Hepatocyte (in vitro differentiated cells): ENCODE data around the gene ZMIZ1. TPM values are rescaled to one million over a fixed set of nuclear protein-coding genes. Genes with fewer than 3 reads are reported as not detected.

Source experiments
- DNase-seq: peaks from one replicate; pipeline ENCODE4 v3.0.0-alpha.2; 2016; ENCODE audit warnings: low spot score
- H2AFZ ChIP-seq: fragments of 200-600 bp; sonication (generic); 2 replicates; pipeline ENCODE4 v1.6.0; 2016; ENCODE audit warnings: antibody characterized with exemption, mild to moderate bottlenecking
- H3K27ac ChIP-seq: fragments of 200-600 bp; sonication (generic); 2 replicates; pipeline ENCODE4 v1.5.1; 2016; ENCODE audit warnings: mild to moderate bottlenecking
- H3K27me3 ChIP-seq: fragments of 200-600 bp; sonication (generic); 2 replicates; pipeline ENCODE4 v1.6.1; 2016
- H3K36me3 ChIP-seq: fragments of 200-600 bp; sonication (generic); replicated peaks from 2 replicates; pipeline ENCODE4 v1.5.1; 2016; ENCODE audit warnings: low read depth; ENCODE audit not compliant: insufficient read depth
- H3K4me1 ChIP-seq: fragments of 200-600 bp; sonication (generic); 2 replicates; pipeline ENCODE4 v1.5.1; 2016; ENCODE audit warnings: mild to moderate bottlenecking, moderate library complexity; ENCODE audit not compliant: insufficient read depth
- H3K4me2 ChIP-seq: fragments of 200-600 bp; sonication (generic); 2 replicates; pipeline ENCODE4 v1.6.0; 2016
- H3K4me3 ChIP-seq: fragments of 200-600 bp; sonication (generic); 2 replicates; pipeline ENCODE4 v1.5.1; 2016; ENCODE audit warnings: mild to moderate bottlenecking
- H3K79me2 ChIP-seq: fragments of 200-600 bp; sonication (generic); 2 replicates; pipeline ENCODE4 v1.6.0; 2017; ENCODE audit warnings: mild to moderate bottlenecking
- H3K9me2 ChIP-seq: fragments of 200-600 bp; sonication (generic); replicated peaks from 2 replicates; pipeline ENCODE4 v1.6.0; 2017; ENCODE audit warnings: mild to moderate bottlenecking; ENCODE audit not compliant: insufficient read depth
- H3K9me3 ChIP-seq: fragments of 200-600 bp; sonication (generic); 2 replicates; pipeline ENCODE4 v1.5.1; 2016; ENCODE audit warnings: low read depth, mild to moderate bottlenecking
- H4K20me1 ChIP-seq: fragments of 200-600 bp; sonication (generic); 2 replicates; pipeline ENCODE4 v1.6.0; 2016; ENCODE audit warnings: mild to moderate bottlenecking; ENCODE audit not compliant: insufficient read depth, poor library complexity, severe bottlenecking
- EZH2 ChIP-seq: fragments of 200-600 bp; sonication (generic); IDR thresholded peaks from 2 replicates; pipeline ENCODE4 v1.6.1; 2016; ENCODE audit warnings: antibody characterized with exemption, mild to moderate bottlenecking, borderline replicate concordance
- EZH2phosphoT487 ChIP-seq: fragments of 200-600 bp; sonication (generic); IDR thresholded peaks from one replicate; pipeline ENCODE4 v1.6.1; 2018; ENCODE audit warnings: antibody characterized with exemption, mild to moderate bottlenecking, low read depth, moderate library complexity; ENCODE audit not compliant: unreplicated experiment, severe bottlenecking
- WGBS: methylation state at CpG from one replicate; pipeline ENCODE4 v1.1.6; 2016; ENCODE audit warnings: low lambda C conversion rate; ENCODE audit errors: missing lambda C conversion rate; 5-methylcytosine and 5-hydroxymethylcytosine counted together
- polyA plus RNA-seq: library from polyadenylated mRNA; unstranded; fragments of >200 nt; fragmentation: Nextera tagmentation; extraction: Ambion mirVana; gene quantifications from 2 replicates; pipeline ENCODE4 v1.2.1, GENCODE V29; 2016
- total RNA-seq: library from RNA; depleted of rRNA; stranded (reverse); fragments of >200 nt; gene quantifications from 2 replicates; pipeline ENCODE4 v1.2.3, GENCODE V29; 2014
- TF ChIP-seq, protein P1 (sequence below): fragments of 200-600 bp; sonication (generic); IDR thresholded peaks from 2 replicates; pipeline ENCODE4 v1.5.1; 2016; ENCODE audit warnings: antibody characterized with exemption, mild to moderate bottlenecking; ENCODE audit not compliant: poor library complexity

The ZMIZ1 gene
- total and polyA plus RNA-seq, 2 experiments from 2014 or later, result 30.9 to 32.4 TPM

DNA sequence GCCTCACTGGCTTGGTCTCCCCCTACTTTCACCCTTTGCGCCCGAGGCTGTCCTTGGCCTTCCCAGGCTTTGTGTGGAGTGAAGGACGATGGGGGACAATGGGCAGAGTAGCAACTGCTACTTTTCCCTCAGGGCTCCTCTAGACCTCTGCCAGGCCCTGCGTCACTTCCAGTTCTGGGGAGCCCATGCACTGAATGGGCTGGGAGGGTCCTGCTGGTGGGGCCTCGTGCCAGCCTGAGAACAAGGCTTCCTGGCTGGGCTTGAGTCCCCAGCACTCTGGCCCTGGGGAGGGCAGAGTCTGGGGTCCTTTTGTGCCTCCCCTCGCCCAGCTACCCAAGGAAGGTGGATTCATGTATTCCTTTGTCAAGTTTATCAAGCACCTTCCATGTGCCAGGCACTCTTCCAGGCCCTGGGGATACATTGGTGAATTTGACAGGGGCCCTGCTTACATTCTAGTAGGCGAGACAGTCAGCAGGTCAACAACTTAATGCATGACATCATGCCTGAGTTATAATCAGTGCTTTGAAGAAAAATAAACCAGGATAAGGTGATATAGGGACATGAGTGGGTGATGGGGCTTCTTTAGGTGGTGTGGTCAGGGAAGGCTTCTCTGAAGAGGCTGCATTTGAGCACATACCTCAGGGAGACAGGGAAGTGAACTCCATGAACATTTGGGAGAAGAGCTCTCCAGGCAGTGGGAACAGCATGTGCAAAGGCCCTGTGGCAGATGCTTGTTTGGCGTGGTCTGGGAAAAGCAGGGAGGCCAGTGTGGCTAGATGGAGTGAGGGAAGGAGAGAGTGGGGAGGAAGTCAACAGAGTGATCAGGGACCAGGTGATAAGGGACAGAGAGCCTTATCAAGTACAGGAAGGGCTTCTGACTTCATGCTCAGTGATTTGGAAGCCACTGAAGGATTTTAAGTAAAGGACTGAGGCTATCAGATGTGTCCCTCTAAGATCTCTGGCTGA lies 14.1 kb downstream of the ZMIZ1 start:
- Histone ChIP-seq H3K79me2 (peaks cover 100% of the 10 kb centered on the region), H3K4me2 (peak overlapping the region; percentile 6), H4K20me1 (peaks cover 100% of the 10 kb centered on the region), H3K9me2 (no peaks in the 10 kb centered on the region), H3K4me3 (no peak overlapping the region), H3K9me3 (no peaks in the 10 kb centered on the region), H3K27me3 (no peaks in the 10 kb centered on the region), H3K36me3 (no peaks in the 10 kb centered on the region), H3K4me1 (peaks cover 63% of the 10 kb centered on the region), H2AFZ (no peak overlapping the region), H3K27ac (peak overlapping the region; percentile 71)
- no peak for DNase-seq
- 91% methylated on average over 8 of the region's 8 CpGs for WGBS
- TF ChIP-seq EZH2 (no peak), EZH2phosphoT487 (no peak)
- TF ChIP-seq, protein P1, sequence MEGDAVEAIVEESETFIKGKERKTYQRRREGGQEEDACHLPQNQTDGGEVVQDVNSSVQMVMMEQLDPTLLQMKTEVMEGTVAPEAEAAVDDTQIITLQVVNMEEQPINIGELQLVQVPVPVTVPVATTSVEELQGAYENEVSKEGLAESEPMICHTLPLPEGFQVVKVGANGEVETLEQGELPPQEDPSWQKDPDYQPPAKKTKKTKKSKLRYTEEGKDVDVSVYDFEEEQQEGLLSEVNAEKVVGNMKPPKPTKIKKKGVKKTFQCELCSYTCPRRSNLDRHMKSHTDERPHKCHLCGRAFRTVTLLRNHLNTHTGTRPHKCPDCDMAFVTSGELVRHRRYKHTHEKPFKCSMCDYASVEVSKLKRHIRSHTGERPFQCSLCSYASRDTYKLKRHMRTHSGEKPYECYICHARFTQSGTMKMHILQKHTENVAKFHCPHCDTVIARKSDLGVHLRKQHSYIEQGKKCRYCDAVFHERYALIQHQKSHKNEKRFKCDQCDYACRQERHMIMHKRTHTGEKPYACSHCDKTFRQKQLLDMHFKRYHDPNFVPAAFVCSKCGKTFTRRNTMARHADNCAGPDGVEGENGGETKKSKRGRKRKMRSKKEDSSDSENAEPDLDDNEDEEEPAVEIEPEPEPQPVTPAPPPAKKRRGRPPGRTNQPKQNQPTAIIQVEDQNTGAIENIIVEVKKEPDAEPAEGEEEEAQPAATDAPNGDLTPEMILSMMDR, result no peak

DNA sequence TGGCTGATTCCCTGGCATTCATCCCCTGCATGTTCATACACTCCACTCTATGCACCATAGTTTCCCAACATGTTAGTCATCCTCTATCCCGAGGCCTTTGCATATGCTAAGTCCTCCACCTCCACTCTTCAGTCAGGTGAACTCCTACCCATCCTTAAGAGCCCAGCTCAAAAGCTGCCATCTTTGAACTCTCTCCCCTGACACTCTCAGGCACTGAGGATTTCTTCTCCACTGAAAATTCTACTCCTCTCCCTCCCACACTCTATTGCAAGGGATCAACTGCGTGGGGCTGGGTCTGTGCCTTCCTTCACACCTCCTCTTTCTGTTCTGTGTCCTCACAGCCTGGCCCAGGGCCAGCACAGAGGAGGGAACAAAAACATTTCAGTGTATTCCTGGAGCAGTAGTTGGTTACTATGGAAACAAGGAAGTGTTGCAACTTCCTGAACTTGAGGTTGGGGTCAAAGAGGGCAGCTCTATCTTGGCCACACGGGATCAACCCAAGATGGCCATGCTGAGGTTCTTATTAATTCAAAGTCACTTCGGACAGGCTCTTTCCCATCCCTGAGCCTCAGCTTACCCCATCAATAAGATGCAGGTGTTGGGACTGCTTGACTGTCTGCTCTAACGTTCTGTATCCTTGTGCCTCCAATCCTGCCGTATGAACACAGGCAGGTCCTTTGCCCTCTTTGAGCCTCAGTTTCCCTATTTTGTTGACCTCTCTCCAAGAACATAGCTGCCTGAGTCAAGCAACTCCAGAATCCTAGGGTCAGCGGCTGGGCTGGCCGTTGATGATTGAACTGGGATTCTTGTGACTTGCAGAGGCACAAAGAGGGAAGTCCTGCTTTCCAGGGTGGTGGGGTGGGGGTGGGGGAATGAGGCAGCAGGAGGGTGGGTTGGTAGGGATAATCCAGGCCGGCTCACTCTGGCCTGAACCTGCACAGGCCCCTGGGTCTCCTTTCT lies 15.5 kb downstream of the ZMIZ1 start:
- TF ChIP-seq EZH2 (no peak), EZH2phosphoT487 (no peak)
- TF ChIP-seq, protein P1, result no peak
- Histone ChIP-seq H3K27me3 (no peaks in the 10 kb centered on the region), H4K20me1 (peaks cover 100% of the 10 kb centered on the region), H3K4me1 (peaks cover 55% of the 10 kb centered on the region), H3K36me3 (no peaks in the 10 kb centered on the region), H3K4me2 (peak overlapping the region; percentile 6), H3K9me3 (no peaks in the 10 kb centered on the region), H3K4me3 (no peak overlapping the region), H3K27ac (peak overlapping the region; percentile 71), H3K79me2 (peaks cover 100% of the 10 kb centered on the region), H2AFZ (no peak overlapping the region), H3K9me2 (no peaks in the 10 kb centered on the region)
- WGBS, result 57% methylated on average over 9 of the region's 9 CpGs
- DNase-seq, result peak; percentile 82

DNA sequence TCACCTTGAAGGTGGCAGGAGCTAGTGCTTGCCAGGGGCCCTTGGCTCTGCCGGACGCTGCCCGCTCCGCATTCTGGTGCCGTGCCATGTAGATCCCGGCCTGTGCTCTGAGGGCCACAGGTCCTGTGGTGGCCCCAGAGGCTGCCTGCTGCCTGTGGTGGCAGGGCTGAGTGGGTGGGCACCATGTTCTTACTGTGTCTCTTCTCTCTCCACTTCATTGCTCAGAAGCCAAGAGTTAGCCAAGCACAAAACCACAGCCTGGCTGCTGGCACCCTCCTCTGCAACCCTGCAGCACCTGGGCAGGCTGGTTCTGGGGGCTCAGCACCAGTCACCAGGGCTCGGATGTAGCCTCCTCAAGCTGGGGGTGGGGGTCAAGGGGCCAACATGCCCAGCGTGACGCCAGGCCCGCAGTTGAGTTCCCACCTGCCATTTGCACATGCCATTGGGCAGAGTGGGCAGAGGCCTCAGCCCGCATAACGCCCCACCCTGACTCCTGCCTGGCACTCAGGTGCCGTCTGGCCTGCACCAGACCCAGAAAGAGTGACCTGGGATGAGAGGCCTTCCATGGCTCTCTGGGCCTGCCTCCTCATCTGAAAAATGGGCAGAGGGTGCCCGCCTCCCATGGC lies 16.3 kb downstream of the ZMIZ1 start:
- WGBS, result 97% methylated on average over 13 of the region's 14 CpGs
- Histone ChIP-seq H3K36me3 (no peaks in the 10 kb centered on the region), H4K20me1 (peaks cover 100% of the 10 kb centered on the region), H3K79me2 (peaks cover 100% of the 10 kb centered on the region), H3K9me2 (no peaks in the 10 kb centered on the region), H3K4me3 (no peak overlapping the region), H3K9me3 (no peaks in the 10 kb centered on the region), H2AFZ (no peak overlapping the region), H3K4me1 (peaks cover 48% of the 10 kb centered on the region), H3K4me2 (no peak overlapping the region), H3K27me3 (no peaks in the 10 kb centered on the region), H3K27ac (no peak overlapping the region)
- TF ChIP-seq EZH2 (no peak), EZH2phosphoT487 (no peak)
- TF ChIP-seq, protein P1, result no peak
- no peak for DNase-seq
